SK-N-SH (cell line): ENCODE data around the gene SMYD3. TPM values are rescaled to one million over a fixed set of nuclear protein-coding genes. Genes with fewer than 3 reads are reported as not detected.

Experiments used
- CTCF ChIA-PET: fragments of 300-600, 350-600 bp; formaldehyde crosslinking; extraction: SDS; loops from one replicate; lab custom pipeline; 2021; lab: Yijun Ruan, JAX
- POLR2A ChIA-PET: fragments of 350-600 bp; sonication (Branson Sonifier 250); formaldehyde crosslinking; extraction: SDS; loops from one replicate; lab custom pipeline; 2020; ENCODE audit warnings: antibody characterized with exemption, inconsistent platforms; lab: Yijun Ruan, JAX
- DNase-seq: peaks from one replicate; pipeline ENCODE4 v3.0.0; 2012
- H2AFZ ChIP-seq: fragments of 200-600 bp; sonication (generic); 2 replicates; pipeline ENCODE4 v1.8.1; 2016; ENCODE audit warnings: antibody characterized with exemption, mild to moderate bottlenecking, low read depth
- H3F3A ChIP-seq: fragments of 200-600 bp; sonication (generic); replicated peaks from 2 replicates; pipeline ENCODE3; 2016; ENCODE audit warnings: antibody characterized with exemption, mild to moderate bottlenecking; ENCODE audit not compliant: insufficient read depth
- H3K27ac ChIP-seq, 2 experiments: fragments of 200-500 bp in 1 of 2; fragments of 200-600 bp in 1 of 2; sonication (Bioruptor generic) in 1 of 2; sonication (generic), shearing (Covaris generic) in 1 of 2; 2 replicates each; pipeline versions ENCODE4 v1.5.1 to v1.6.1; 2014 to 2016; ENCODE audit warnings: low read depth in 2 of 2, inconsistent platforms in 1 of 2, low read length in 1 of 2, mild to moderate bottlenecking in 1 of 2, mixed read lengths in 1 of 2
- H3K27me3 ChIP-seq: fragments of 200-600 bp; sonication (generic), shearing (Covaris generic); 2 replicates; pipeline ENCODE4 v1.6.1; 2016; ENCODE audit warnings: mixed run types; ENCODE audit not compliant: insufficient read depth
- H3K36me3 ChIP-seq, 2 experiments: fragments of 200-500 bp in 1 of 2; fragments of 200-600 bp in 1 of 2; sonication (Bioruptor generic) in 1 of 2; sonication (generic) in 1 of 2; replicated peaks in 1 of 2; 2 replicates each; pipeline versions ENCODE3 to v1.5.1; 2014 to 2016; ENCODE audit warnings: low read length in 1 of 2, mild to moderate bottlenecking in 1 of 2; ENCODE audit not compliant: insufficient read depth in 2 of 2, control insufficient read depth in 1 of 2
- H3K4me1 ChIP-seq, 2 experiments: fragments of 200-500 bp in 1 of 2; fragments of 200-600 bp in 1 of 2; sonication (Bioruptor generic) in 1 of 2; sonication (generic), shearing (Covaris generic) in 1 of 2; 2 replicates each; pipeline versions ENCODE4 v1.5.1 to v1.6.1; 2014 to 2016; ENCODE audit warnings: low read depth in 1 of 2, low read length in 1 of 2, mixed run types in 1 of 2; ENCODE audit not compliant: insufficient read depth in 2 of 2, control insufficient read depth in 1 of 2
- H3K4me2 ChIP-seq: fragments of 200-600 bp; sonication (generic), shearing (Covaris generic); 2 replicates; pipeline ENCODE4 v1.6.1; 2017; ENCODE audit warnings: mixed run types
- H3K4me3 ChIP-seq, 2 experiments: fragments of 200-500 bp in 1 of 2; fragments of 200-600 bp in 1 of 2; sonication (Bioruptor generic) in 1 of 2; sonication (generic), shearing (Covaris generic) in 1 of 2; 2 replicates each; pipeline versions ENCODE4 v1.5.1 to v1.8.1; 2014 to 2016; ENCODE audit warnings: low read depth in 2 of 2, inconsistent platforms in 1 of 2, low read length in 1 of 2, mild to moderate bottlenecking in 1 of 2, mixed read lengths in 1 of 2, moderate library complexity in 1 of 2
- H3K79me2 ChIP-seq: fragments of 200-600 bp; sonication (generic); 2 replicates; pipeline ENCODE4 v1.8.1; 2017; ENCODE audit warnings: mild to moderate bottlenecking; ENCODE audit not compliant: insufficient read depth
- H3K9ac ChIP-seq: fragments of 200-600 bp; sonication (generic); 2 replicates; pipeline ENCODE4 v1.6.1; 2017; ENCODE audit warnings: mixed run types
- H3K9me2 ChIP-seq: fragments of 200-600 bp; sonication (generic); 2 replicates; pipeline ENCODE4 v1.6.1; 2017; ENCODE audit warnings: mixed run types
- H3K9me3 ChIP-seq: fragments of 200-600 bp; sonication (generic); 2 replicates; pipeline ENCODE4 v1.6.1; 2017; ENCODE audit warnings: mixed run types, mild to moderate bottlenecking, moderate library complexity
- H4K20me1 ChIP-seq: fragments of 200-600 bp; sonication (generic); 2 replicates; pipeline ENCODE4 v1.6.1; 2017; ENCODE audit warnings: mild to moderate bottlenecking, mixed run types; ENCODE audit not compliant: insufficient read depth
- CHD2 ChIP-seq: fragments of 150-350 bp; IDR thresholded peaks from 2 replicates; pipeline ENCODE4 v1.6.1; 2018; ENCODE audit warnings: low read length; ENCODE audit not compliant: partially characterized antibody
- EP300 ChIP-seq, 2 experiments: IDR thresholded peaks; 2 replicates each; pipeline versions ENCODE4 v1.4.0 to v1.6.1; 2012; ENCODE audit warnings: borderline replicate concordance in 1 of 2, low read depth in 1 of 2, low read length in 1 of 2
- FOXM1 ChIP-seq: IDR thresholded peaks from 2 replicates; pipeline ENCODE4 v1.4.0; 2012; ENCODE audit warnings: low read depth, mild to moderate bottlenecking
- GATA2 ChIP-seq: sonication (generic); formaldehyde crosslinking; IDR thresholded peaks from 2 replicates; pipeline ENCODE4 v1.5.0; 2020; ENCODE audit warnings: mild to moderate bottlenecking, missing genetic modification reagents
- MEF2A ChIP-seq: IDR thresholded peaks from 2 replicates; pipeline ENCODE4 v1.4.0; 2012; ENCODE audit warnings: low read depth, borderline replicate concordance
- MXI1 ChIP-seq: IDR thresholded peaks from 2 replicates; pipeline ENCODE4 v1.6.1; 2012; ENCODE audit warnings: mild to moderate bottlenecking, low read depth, low read length, improper control_type of control experiment
- RAD21 ChIP-seq: IDR thresholded peaks from 2 replicates; pipeline ENCODE4 v1.6.1; 2012; ENCODE audit warnings: mild to moderate bottlenecking, low read length
- RCOR1 ChIP-seq: fragments of 150-350 bp; IDR thresholded peaks from 2 replicates; pipeline ENCODE4 v1.6.1; 2017; ENCODE audit warnings: antibody characterized with exemption, low read length
- RFX5 ChIP-seq: IDR thresholded peaks from 2 replicates; pipeline ENCODE4 v1.6.1; 2012; ENCODE audit warnings: mild to moderate bottlenecking, improper control_type of control experiment, low read length
- SIN3A ChIP-seq: IDR thresholded peaks from 2 replicates; pipeline ENCODE4 v1.6.1; 2012; ENCODE audit warnings: low read depth, mild to moderate bottlenecking, low read length, moderate library complexity, borderline replicate concordance
- SMC3 ChIP-seq: IDR thresholded peaks from 2 replicates; pipeline ENCODE4 v1.6.1; 2012; ENCODE audit warnings: low read depth, low read length, improper control_type of control experiment
- TAF1 ChIP-seq: IDR thresholded peaks from 2 replicates; pipeline ENCODE4 v1.6.1; 2012; ENCODE audit warnings: low read depth, mild to moderate bottlenecking, low read length, moderate library complexity, borderline replicate concordance
- YY1 ChIP-seq: IDR thresholded peaks from 2 replicates; pipeline ENCODE4 v1.4.0; 2012; ENCODE audit warnings: low read depth, mild to moderate bottlenecking
- WGBS: methylation state at CpG from one replicate; pipeline ENCODE4 v1.1.6; 2017; ENCODE audit warnings: low lambda C conversion rate; 5-methylcytosine and 5-hydroxymethylcytosine counted together
- polyA plus RNA-seq, 3 experiments: library from polyadenylated mRNA; depleted of rRNA; stranded (reverse); fragments of >200 nt; gene quantifications; 2 replicates each; pipeline ENCODE4 v1.2.3, GENCODE V29; 2012
- TF ChIP-seq, protein P1 (sequence below): IDR thresholded peaks from 2 replicates; pipeline ENCODE4; 2012
- TF ChIP-seq, protein P2 (sequence below): fragments of 200-600 bp; sonication (generic); IDR thresholded peaks from 2 replicates; pipeline ENCODE4 v1.6.1; 2017; ENCODE audit warnings: antibody characterized with exemption, mild to moderate bottlenecking, moderate library complexity
- TF ChIP-seq, protein P3 (sequence below): fragments of 150-350 bp; IDR thresholded peaks from 2 replicates; pipeline ENCODE4 v1.6.1; 2016; ENCODE audit warnings: mild to moderate bottlenecking, low read depth, low read length
- TF ChIP-seq, protein P4 (sequence below): IDR thresholded peaks from 2 replicates; pipeline ENCODE4 v1.4.0; 2012; ENCODE audit warnings: low read depth
- TF ChIP-seq, protein P5 (sequence below): IDR thresholded peaks from 2 replicates; pipeline ENCODE4 v1.4.0; 2012; ENCODE audit warnings: low read depth, borderline replicate concordance

Gene SMYD3
- polyA plus RNA-seq, 1 of the 3 experiments (the other 2 are of a cell fraction): 31.4 TPM

DNA sequence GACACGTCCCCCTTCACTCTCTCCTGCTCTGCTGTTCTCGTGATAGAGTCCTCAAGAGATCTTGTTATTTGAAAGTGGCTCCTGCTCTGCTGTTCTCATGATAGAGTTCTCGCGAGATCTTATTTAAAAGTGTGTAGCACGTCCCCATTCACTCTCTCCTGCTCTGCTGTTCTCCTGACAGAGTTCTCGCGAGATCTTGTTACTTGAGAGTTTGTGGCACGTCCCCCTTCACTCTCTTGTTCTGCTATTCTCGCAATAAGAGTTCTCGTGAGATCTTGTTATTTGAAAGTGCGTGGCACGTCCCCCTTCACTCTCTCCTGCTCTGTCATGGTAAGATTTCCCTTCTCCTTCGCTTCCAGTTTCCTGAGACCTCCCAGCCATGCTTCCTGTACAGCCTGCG, 47.9 kb downstream of the SMYD3 start:
- Histone ChIP-seq H3K36me3 (no peaks in the 10 kb centered on the region), H3K4me2 (no peak overlapping the region), H3K4me3 (no peak overlapping the region), H2AFZ (no peak overlapping the region), H3F3A (no peaks in the 10 kb centered on the region), H3K27me3 (no peaks in the 10 kb centered on the region), H3K9me3 (no peaks in the 10 kb centered on the region), H3K4me1 (no peaks in the 10 kb centered on the region; a peak in 2 of 4 replicates), H3K9ac (no peak overlapping the region), H3K9me2 (no peaks in the 10 kb centered on the region), H3K27ac (no peak overlapping the region), H3K79me2 (no peaks in the 10 kb centered on the region), H4K20me1 (no peaks in the 10 kb centered on the region)
- TF ChIP-seq, protein P1, sequence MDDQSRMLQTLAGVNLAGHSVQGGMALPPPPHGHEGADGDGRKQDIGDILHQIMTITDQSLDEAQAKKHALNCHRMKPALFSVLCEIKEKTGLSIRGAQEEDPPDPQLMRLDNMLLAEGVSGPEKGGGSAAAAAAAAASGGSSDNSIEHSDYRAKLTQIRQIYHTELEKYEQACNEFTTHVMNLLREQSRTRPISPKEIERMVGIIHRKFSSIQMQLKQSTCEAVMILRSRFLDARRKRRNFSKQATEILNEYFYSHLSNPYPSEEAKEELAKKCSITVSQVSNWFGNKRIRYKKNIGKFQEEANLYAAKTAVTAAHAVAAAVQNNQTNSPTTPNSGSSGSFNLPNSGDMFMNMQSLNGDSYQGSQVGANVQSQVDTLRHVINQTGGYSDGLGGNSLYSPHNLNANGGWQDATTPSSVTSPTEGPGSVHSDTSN: no peak
- TF ChIP-seq RCOR1: no peak
- no peak for TF ChIP-seq SMC3
- TF ChIP-seq RAD21: no peak
- no peak for TF ChIP-seq MEF2A
- TF ChIP-seq GATA2 (CRISPR knock-in tag): no peak
- no peak for TF ChIP-seq EP300 (IDR thresholded peaks at IDR 0.05; ENCODE audit: borderline replicate concordance in 1 of 2, low read depth in 1 of 2, low read length in 1 of 2)
- TF ChIP-seq, protein P2, sequence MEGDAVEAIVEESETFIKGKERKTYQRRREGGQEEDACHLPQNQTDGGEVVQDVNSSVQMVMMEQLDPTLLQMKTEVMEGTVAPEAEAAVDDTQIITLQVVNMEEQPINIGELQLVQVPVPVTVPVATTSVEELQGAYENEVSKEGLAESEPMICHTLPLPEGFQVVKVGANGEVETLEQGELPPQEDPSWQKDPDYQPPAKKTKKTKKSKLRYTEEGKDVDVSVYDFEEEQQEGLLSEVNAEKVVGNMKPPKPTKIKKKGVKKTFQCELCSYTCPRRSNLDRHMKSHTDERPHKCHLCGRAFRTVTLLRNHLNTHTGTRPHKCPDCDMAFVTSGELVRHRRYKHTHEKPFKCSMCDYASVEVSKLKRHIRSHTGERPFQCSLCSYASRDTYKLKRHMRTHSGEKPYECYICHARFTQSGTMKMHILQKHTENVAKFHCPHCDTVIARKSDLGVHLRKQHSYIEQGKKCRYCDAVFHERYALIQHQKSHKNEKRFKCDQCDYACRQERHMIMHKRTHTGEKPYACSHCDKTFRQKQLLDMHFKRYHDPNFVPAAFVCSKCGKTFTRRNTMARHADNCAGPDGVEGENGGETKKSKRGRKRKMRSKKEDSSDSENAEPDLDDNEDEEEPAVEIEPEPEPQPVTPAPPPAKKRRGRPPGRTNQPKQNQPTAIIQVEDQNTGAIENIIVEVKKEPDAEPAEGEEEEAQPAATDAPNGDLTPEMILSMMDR: no peak
- TF ChIP-seq RFX5: no peak
- no peak for TF ChIP-seq MXI1
- TF ChIP-seq FOXM1: no peak
- TF ChIP-seq SIN3A: no peak
- no peak for TF ChIP-seq YY1
- TF ChIP-seq, protein P3, sequence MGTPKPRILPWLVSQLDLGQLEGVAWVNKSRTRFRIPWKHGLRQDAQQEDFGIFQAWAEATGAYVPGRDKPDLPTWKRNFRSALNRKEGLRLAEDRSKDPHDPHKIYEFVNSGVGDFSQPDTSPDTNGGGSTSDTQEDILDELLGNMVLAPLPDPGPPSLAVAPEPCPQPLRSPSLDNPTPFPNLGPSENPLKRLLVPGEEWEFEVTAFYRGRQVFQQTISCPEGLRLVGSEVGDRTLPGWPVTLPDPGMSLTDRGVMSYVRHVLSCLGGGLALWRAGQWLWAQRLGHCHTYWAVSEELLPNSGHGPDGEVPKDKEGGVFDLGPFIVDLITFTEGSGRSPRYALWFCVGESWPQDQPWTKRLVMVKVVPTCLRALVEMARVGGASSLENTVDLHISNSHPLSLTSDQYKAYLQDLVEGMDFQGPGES: no peak
- no peak for TF ChIP-seq CHD2
- TF ChIP-seq TAF1: no peak
- TF ChIP-seq, protein P4, sequence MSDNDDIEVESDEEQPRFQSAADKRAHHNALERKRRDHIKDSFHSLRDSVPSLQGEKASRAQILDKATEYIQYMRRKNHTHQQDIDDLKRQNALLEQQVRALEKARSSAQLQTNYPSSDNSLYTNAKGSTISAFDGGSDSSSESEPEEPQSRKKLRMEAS: no peak
- TF ChIP-seq, protein P5, sequence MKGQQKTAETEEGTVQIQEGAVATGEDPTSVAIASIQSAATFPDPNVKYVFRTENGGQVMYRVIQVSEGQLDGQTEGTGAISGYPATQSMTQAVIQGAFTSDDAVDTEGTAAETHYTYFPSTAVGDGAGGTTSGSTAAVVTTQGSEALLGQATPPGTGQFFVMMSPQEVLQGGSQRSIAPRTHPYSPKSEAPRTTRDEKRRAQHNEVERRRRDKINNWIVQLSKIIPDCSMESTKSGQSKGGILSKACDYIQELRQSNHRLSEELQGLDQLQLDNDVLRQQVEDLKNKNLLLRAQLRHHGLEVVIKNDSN: no peak
- WGBS: 90% methylated on average over 14 of the region's 14 CpGs
- CTCF ChIA-PET: interaction anchor here (2.1 kb wide), 1 partner anchor 1306 kb away, joined by 7 read pairs; no protein-coding TSS in a partner anchor
- DNase-seq: no peak
- POLR2A ChIA-PET: no interaction called here
